Body of pancreas (tissue), 4 donors: ENCODE data around the gene SPACDR. TPM values are rescaled to one million over a fixed set of nuclear protein-coding genes. Genes with fewer than 3 reads are reported as not detected.

ENCODE experiments used
- ATAC-seq: fragments of 150-250 bp; one replicate; pipeline ENCODE4 v1.9.1; 2016
- DNase-seq, 4 donors: peaks; one replicate each; pipeline ENCODE4 v3.0.0-alpha.2; 2019
- H3K27ac ChIP-seq, 4 donors: fragments of 200-600 bp; sonication (generic); 1 replicate in 3 of 4; 2 replicates in 1 of 4; pipeline versions ENCODE4 v1.5.1 to v1.6.1; 2016 to 2019; ENCODE audit warnings: mild to moderate bottlenecking in 1 of 4, mixed read lengths in 1 of 4, moderate library complexity in 1 of 4
- H3K27me3 ChIP-seq, 2 donors: fragments of 200-600 bp; sonication (generic); one replicate each; pipeline ENCODE4 v1.6.0; 2016; ENCODE audit warnings: mild to moderate bottlenecking in 1 of 2
- H3K36me3 ChIP-seq, 2 donors: fragments of 200-600 bp; sonication (generic); replicated peaks in 1 of 2; 2 replicates each; pipeline ENCODE4 v1.5.1; 2016; ENCODE audit warnings: low read depth in 2 of 2; ENCODE audit not compliant: insufficient read depth in 1 of 2
- H3K4me1 ChIP-seq: fragments of 200-600 bp; sonication (generic); one replicate; pipeline ENCODE4 v1.6.0; 2016
- H3K4me3 ChIP-seq, 2 donors: fragments of 200-600 bp; sonication (generic); 1 replicate in 1 of 2; 2 replicates in 1 of 2; pipeline ENCODE4 v1.5.1; 2016 to 2019
- H3K9me3 ChIP-seq, 3 donors: fragments of 200-600 bp; sonication (generic); 1 replicate in 2 of 3; 2 replicates in 1 of 3; pipeline ENCODE4 v1.5.1; 2016
- POLR2A ChIP-seq, 3 donors: fragments of 450-650 bp; IDR thresholded peaks; one replicate each; pipeline ENCODE4 v1.6.1; 2016; ENCODE audit warnings: antibody characterized with exemption in 3 of 3, mild to moderate bottlenecking in 2 of 3
- WGBS, 2 donors: methylation state at CpG; one replicate each; pipeline ENCODE4 v1.1.5; 2017; 5-methylcytosine and 5-hydroxymethylcytosine counted together
- intact Hi-C: fragments of 100-400 bp; cut with DNase I; formaldehyde crosslinking; loops from one replicate; pipeline ENCODE4 v1.15.1; 2023
- total RNA-seq, 2 donors: library from RNA; depleted of rRNA; stranded (reverse); fragments of >200 nt; gene quantifications; one replicate each; pipeline ENCODE4 v1.1.0, GENCODE V29; 2016
- TF ChIP-seq, protein P1 (sequence below), 7 experiments: fragments of 450-650 bp in 4 of 7; fragments of 200-600 bp in 3 of 7; sonication (generic) in 3 of 7; IDR thresholded peaks; one replicate each; pipeline ENCODE4 v1.5.1; 2016 to 2019; ENCODE audit warnings: antibody characterized with exemption in 7 of 7

SPACDR gene
- total RNA-seq, 2 donors from 2014 or later: 1.0 TPM; not detected in 1

DNA sequence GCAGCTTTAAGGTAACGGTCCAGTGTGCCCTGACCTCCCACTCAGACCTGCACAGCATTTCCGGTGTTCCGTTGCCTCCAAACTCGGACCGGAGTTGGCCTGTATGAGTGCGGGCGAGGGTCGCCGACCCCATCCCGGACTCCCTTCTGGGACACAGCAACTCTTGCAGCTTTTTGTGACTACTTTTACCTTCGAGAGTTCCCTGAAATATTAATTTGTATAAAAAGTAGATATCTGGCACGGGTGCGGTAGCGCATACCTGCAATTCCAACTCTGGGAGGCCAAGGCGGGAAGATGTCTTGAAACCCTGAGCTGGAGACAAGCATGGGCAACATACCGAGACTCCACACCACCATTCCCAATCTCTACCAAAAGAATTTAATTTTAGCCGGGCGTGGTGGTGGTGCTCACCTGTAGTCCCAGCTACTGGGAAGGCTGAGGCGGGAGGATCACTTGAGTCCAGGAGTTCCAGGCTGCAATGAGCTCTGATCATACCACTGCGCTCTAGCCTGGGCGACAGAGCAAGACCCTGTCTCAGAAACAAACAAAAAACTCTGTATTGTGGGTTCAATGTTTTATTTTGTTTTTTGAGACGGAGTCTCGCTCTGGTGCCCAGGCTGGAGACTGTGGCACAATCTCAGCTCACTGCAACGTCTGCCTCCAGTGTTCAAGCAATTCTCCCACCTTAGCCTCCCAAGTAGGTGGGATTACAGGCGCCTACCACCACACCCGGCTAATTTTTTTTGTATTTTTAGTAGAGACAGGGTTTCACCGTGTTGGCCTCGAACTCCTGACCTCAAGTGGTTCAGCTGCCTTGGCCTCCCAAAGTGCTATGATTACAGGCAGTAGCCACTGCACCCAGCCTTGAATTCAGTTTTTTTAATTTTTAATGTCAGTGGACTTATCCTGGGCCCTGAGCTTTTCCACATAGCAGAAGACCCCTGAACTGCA is 26.6 kb downstream of the SPACDR start:
- Histone ChIP-seq H3K27me3 (no peaks in the 10 kb centered on the region), H3K4me1 (peaks cover 25% of the 10 kb centered on the region), H3K27ac (peak overlapping the region; percentile 79 to 94 (median 89)), H3K9me3 (no peaks in the 10 kb centered on the region), H3K36me3 (peaks cover 0 to 8% of the 10 kb centered on the region in 2 donors), H3K4me3 (no peak overlapping the region)
- TF ChIP-seq, protein P1, sequence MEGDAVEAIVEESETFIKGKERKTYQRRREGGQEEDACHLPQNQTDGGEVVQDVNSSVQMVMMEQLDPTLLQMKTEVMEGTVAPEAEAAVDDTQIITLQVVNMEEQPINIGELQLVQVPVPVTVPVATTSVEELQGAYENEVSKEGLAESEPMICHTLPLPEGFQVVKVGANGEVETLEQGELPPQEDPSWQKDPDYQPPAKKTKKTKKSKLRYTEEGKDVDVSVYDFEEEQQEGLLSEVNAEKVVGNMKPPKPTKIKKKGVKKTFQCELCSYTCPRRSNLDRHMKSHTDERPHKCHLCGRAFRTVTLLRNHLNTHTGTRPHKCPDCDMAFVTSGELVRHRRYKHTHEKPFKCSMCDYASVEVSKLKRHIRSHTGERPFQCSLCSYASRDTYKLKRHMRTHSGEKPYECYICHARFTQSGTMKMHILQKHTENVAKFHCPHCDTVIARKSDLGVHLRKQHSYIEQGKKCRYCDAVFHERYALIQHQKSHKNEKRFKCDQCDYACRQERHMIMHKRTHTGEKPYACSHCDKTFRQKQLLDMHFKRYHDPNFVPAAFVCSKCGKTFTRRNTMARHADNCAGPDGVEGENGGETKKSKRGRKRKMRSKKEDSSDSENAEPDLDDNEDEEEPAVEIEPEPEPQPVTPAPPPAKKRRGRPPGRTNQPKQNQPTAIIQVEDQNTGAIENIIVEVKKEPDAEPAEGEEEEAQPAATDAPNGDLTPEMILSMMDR (IDR thresholded peaks at IDR 0.05): no peak
- no peak for TF ChIP-seq POLR2A (IDR thresholded peaks at IDR 0.05)
- ATAC-seq (no peak), DNase-seq (peak in 2 of 4 donors; percentile 21 to 29)
- intact Hi-C loops: no loop called here
- WGBS, 2 donors: 84 to 91% methylated on average over 28 of the region's 28 CpGs

DNA sequence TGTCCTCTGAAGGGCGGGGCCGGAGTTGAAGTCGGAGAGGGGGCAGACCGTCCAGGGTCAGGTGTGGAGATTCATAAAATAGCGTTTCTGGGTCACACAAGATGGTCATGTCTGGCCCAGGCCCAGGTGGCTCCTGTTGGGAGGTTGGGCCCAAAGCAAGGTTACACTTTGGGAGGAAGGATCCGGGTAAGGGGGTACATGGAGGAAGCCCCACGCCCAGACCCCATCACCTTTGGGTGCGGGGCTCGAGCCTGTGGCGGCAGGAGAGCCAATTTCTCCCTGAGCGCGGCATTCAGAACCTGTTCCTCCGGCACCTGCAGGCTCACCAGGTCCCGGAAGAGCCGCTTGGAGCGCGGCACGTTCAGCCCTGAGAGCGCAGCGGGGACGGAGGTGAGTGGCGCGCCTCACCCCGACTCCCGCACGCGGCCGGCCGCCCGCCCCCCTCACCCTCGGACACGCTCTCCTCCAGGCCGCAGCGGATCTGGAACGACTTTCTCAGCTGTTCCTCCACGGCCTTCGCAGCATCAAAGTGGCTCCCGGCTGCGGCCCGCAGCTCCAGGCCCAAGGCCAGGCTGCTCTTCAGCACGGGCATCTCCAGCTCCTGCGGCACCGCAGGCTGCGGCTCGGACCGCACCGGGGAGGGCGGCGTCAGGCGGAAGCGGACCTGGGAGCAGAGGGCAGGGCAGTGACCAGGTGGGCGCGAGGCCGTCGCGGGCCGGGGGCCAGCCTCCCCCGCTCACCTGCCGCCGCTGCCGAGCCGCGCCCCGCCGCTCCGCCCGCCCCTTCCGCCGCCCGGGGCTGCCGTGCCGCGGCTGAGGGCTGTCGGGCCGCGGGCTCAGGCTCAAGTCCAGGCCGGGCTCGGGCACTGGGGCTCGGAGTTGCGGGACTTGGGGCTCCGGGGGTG is 28.4 kb downstream of the SPACDR start:
- Histone ChIP-seq H3K36me3 (peaks cover 0 to 8% of the 10 kb centered on the region in 2 donors), H3K9me3 (no peaks in the 10 kb centered on the region), H3K4me1 (peaks cover 40% of the 10 kb centered on the region), H3K4me3 (peak overlapping the region; percentile 47 to 81), H3K27me3 (no peaks in the 10 kb centered on the region), H3K27ac (peak overlapping the region; percentile 79 to 94 (median 89))
- WGBS, 2 donors: 1 to 3% methylated on average over 23 to 59 of the region's 81 CpGs
- DNase-seq (peak; percentile 59 to 62 (median 60)), ATAC-seq (peak; percentile 47)
- TF ChIP-seq, protein P1 (IDR thresholded peaks at IDR 0.05): peak in 1 of 7 experiments; percentile 4
- TF ChIP-seq POLR2A (IDR thresholded peaks at IDR 0.05): peak in 2 of 3 donors; percentile 7 to 14
- intact Hi-C loops: no loop called here

DNA sequence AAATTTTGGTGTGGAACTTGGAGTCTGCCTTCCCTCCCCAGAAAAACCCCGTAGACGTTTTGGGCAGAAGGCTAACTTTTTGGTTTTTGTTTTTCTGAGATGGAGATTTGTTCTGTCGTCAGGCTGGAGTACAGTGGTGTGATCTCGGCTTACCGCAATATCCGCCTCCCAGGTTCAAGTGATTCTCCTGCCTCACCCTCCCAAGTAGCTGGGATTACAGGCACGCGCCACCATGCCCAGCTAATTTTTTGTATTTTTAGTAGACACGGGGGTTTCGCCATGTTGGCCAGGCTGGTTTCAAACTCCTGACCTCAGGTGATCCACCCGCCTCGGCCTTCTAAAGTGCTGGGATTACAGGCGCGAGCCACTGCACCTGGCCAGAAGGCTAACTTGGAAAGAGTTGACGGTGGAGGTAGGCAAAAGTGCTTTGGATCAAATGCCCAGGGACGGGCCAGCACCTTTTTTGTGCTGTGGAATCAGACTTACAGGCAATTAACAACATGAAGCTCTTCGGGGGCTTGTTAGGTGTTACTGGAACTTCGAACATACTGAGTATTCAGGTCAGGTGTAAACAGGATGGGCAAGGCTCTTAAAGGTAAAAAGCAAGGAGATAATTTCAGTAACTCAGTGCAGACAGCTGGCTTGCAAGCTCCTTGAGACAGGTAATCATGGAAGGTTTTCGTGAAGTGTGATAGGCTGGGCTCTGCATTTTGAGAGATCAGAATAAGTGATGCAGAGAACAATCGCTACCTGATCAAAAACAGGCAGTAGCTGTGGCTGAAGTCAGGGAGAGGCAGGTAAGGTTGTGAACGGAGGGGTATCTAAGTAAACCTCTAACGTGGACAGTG is 29.5 kb downstream of the SPACDR start:
- intact Hi-C loops: no loop called here
- DNase-seq (peak in 1 of 4 donors; percentile 10), ATAC-seq (no peak)
- Histone ChIP-seq H3K27ac (peak overlapping the region in 2 of 4 donors; percentile 89 to 94), H3K4me3 (no peak overlapping the region), H3K4me1 (peaks cover 47% of the 10 kb centered on the region), H3K36me3 (peaks cover 0 to 8% of the 10 kb centered on the region in 2 donors), H3K27me3 (no peaks in the 10 kb centered on the region), H3K9me3 (no peaks in the 10 kb centered on the region)
- WGBS, 2 donors: 77 to 79% methylated on average over 22 of the region's 22 CpGs
- TF ChIP-seq POLR2A (IDR thresholded peaks at IDR 0.05): no peak
- TF ChIP-seq, protein P1 (IDR thresholded peaks at IDR 0.05): no peak

DNA sequence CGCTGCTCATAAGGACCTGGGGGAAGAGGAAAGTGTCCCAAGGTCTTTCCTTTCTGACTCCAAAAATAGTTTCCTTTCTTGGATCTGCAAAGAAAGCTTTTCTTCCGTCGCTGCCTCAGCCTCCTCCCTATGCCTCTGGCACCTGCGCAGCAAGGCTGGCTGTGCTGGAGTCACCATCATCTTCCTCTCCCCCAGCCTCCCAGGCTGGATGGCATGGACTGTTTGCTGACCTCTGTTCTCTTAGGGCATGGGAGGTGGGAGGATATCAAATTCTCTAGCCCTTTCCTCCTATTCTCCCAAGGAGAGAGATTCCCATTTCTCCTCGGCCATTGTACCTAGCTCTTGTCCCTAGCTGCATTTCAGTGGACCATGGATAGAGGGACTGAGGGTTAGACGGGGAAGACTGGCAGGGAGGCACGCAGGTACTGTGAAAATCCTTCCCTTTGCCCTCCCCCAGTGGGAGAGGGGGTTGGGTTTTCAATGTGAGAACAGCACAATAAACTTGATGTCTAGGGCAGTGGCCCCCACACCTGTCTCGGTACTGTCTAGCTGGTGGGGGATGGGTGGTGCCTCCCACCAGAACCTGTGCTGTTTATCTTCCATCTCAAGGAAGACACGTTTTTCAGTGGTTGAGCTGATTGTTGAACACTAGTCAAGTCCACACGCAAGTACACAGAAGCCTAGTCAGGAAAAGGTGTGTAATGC is 30.3 kb downstream of the SPACDR start:
- 78 to 83% methylated on average over 9 to 10 of the region's 10 CpGs for WGBS, 2 donors
- no peaks in the 10 kb centered on the region for H3K27me3 ChIP-seq
- no peaks in the 10 kb centered on the region for H3K9me3 ChIP-seq
- ATAC-seq: no peak
- H3K36me3 ChIP-seq: peaks cover 0 to 8% of the 10 kb centered on the region in 2 donors
- H3K27ac ChIP-seq: peak overlapping the region in 1 of 4 donors; percentile 23
- peaks cover 47% of the 10 kb centered on the region for H3K4me1 ChIP-seq
- peak in 1 of 4 donors; percentile 6 for DNase-seq
- intact Hi-C loops: no loop called here
- TF ChIP-seq POLR2A (IDR thresholded peaks at IDR 0.05): no peak
- TF ChIP-seq, protein P1 (IDR thresholded peaks at IDR 0.05): no peak
- H3K4me3 ChIP-seq: no peak overlapping the region
